ENCODE data around the gene PROSER1. TPM values are rescaled to one million over a fixed set of nuclear protein-coding genes. Genes with fewer than 3 reads are reported as not detected.

PROSER1 gene
- total and polyA plus RNA-seq, 9 of the 15 experiments (the other 6 are each of a cell fraction or from before 2014, with no cell fraction given), result 9.2 to 36.2 (median 10.4) TPM

- TF ChIP-seq NKRF (IDR thresholded peaks at IDR 0.05; ENCODE audit: borderline replicate concordance) (peak; percentile 60; the same call in 1 of the 2 replicates), ZNF583 (CRISPR knock-in tag; IDR thresholded peaks at IDR 0.05) (0 out of 2 replicates have a peak, but pooled peaks have one; percentile 14), AFF4 (CRISPR knock-in tag; IDR thresholded peaks at IDR 0.05) (no peak), ZNF445 (CRISPR knock-in tag; IDR thresholded peaks at IDR 0.05; ENCODE audit: low read depth) (no peak), FOXJ2 (tag; IDR thresholded peaks at IDR 0.05) (no peak), NBN (IDR thresholded peaks at IDR 0.05; ENCODE audit: low read depth) (no peak), OTX1 (CRISPR knock-in tag; IDR thresholded peaks at IDR 0.05) (0 out of 2 replicates have a peak, but pooled peaks have one; percentile 19), ZNF41 (CRISPR knock-in tag; conservative IDR thresholded peaks at IDR 0.05) (no peak), ZNF639 (CRISPR knock-in tag; conservative IDR thresholded peaks at IDR 0.05 in 1 of 2, IDR thresholded peaks at IDR 0.05 in 1 of 2) (no peak), SAFB2 (IDR thresholded peaks at IDR 0.05; ENCODE audit: borderline replicate concordance, low read depth, low read length, severe bottlenecking) (no peak), ETS2 (tag; IDR thresholded peaks at IDR 0.05; ENCODE audit: borderline replicate concordance, poor library complexity, severe bottlenecking) (no peak), CBX3 (IDR thresholded peaks at IDR 0.05; ENCODE audit: borderline replicate concordance in 1 of 2, low read length in 2 of 2) (no peak), DLX4 (CRISPR knock-in tag; IDR thresholded peaks at IDR 0.05) (no peak), ETV5 (CRISPR knock-in tag; IDR thresholded peaks at IDR 0.05; ENCODE audit: low read depth) (0 out of 2 replicates have a peak, but pooled peaks have one; percentile 0), ATF4 (CRISPR knock-in tag; IDR thresholded peaks at IDR 0.05) (no peak), ZC3H8 (IDR thresholded peaks at IDR 0.05) (no peak), MYBL2 (IDR thresholded peaks at IDR 0.05; ENCODE audit: low read depth) (no peak), MYBL2 (CRISPR knock-in tag; IDR thresholded peaks at IDR 0.05; ENCODE audit: borderline replicate concordance) (no peak), ZNF551 (CRISPR knock-in tag; IDR thresholded peaks at IDR 0.05) (no peak), SREBF2 (CRISPR knock-in tag; IDR thresholded peaks at IDR 0.05) (no peak)
Observed at GRCh38 chr13:39038569-39039030, 711 bp upstream of the PROSER1 start (continued).
